Subcutaneous adipose tissue (tissue), 4 donors: ENCODE measurements around the gene GRK4. TPM values are rescaled to one million over a fixed set of nuclear protein-coding genes. Genes with fewer than 3 reads are reported as not detected.

Source experiments
- total RNA-seq, 4 donors: library from RNA; depleted of rRNA; stranded (reverse); fragments of >200 nt; gene quantifications; one replicate each; pipeline ENCODE4 v1.1.0, GENCODE V29; 2016
- TF ChIP-seq, protein P1 (sequence below): fragments of 450-650 bp; IDR thresholded peaks from one replicate; pipeline ENCODE4 v1.5.1; 2016; ENCODE audit warnings: low read depth, mild to moderate bottlenecking, control low read depth, antibody characterized with exemption, moderate library complexity

Gene GRK4
- total RNA-seq, 4 donors from 2014 or later, result 3.1 to 7.9 (median 3.7) TPM

GRCh38 chr4:2977211-2978088, 14.1 kb downstream of the GRK4 start:
- TF ChIP-seq, protein P1, sequence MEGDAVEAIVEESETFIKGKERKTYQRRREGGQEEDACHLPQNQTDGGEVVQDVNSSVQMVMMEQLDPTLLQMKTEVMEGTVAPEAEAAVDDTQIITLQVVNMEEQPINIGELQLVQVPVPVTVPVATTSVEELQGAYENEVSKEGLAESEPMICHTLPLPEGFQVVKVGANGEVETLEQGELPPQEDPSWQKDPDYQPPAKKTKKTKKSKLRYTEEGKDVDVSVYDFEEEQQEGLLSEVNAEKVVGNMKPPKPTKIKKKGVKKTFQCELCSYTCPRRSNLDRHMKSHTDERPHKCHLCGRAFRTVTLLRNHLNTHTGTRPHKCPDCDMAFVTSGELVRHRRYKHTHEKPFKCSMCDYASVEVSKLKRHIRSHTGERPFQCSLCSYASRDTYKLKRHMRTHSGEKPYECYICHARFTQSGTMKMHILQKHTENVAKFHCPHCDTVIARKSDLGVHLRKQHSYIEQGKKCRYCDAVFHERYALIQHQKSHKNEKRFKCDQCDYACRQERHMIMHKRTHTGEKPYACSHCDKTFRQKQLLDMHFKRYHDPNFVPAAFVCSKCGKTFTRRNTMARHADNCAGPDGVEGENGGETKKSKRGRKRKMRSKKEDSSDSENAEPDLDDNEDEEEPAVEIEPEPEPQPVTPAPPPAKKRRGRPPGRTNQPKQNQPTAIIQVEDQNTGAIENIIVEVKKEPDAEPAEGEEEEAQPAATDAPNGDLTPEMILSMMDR, result no peak

- TF ChIP-seq, protein P1, result no peak
Measured at GRCh38 chr4:2981256-2981819, 18.0 kb downstream of the GRK4 start.

GRCh38 chr4:2982012-2982411, 18.6 kb downstream of the GRK4 start:
- TF ChIP-seq, protein P1, result no peak

DNA sequence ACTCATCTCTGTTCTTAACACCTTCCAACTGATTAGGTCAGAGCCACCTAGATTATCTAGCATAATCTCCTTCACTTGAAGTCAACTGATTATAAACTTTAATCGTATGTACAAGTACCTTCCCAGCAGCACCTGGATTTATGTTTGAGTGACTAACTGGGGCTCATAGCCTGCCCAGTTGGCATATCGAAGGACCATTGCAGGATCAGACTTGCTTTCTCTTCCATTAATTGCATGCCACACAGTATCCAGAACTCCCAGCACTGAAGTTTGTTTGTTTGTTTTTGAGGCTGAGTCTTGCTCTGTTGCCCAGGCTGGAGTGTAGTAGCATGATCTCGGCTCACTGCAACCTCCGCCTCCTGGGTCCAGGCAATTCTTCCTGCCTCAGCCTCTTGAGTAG, 27.9 kb downstream of the GRK4 start:
- TF ChIP-seq, protein P1, result no peak

- TF ChIP-seq, protein P1, result no peak
Measured at GRCh38 chr4:2994917-2995316, 31.5 kb downstream of the GRK4 start.

- TF ChIP-seq, protein P1, result no peak
Measured at GRCh38 chr4:2995546-2996265, 32.3 kb downstream of the GRK4 start.

GRCh38 chr4:2996415-2996814, 33.0 kb downstream of the GRK4 start:
- TF ChIP-seq, protein P1, result no peak
